Medulla oblongata (tissue), 1 donor: ENCODE results near the gene BSPRY.
"Not testable (repeated sequence)": the region's sequence is repeated elsewhere in the genome, so short reads cannot be mapped to it uniquely, and the experiment has no call there.

Experiments
- DNase-seq: peaks from one replicate; pipeline ENCODE4 v3.0.0-alpha.2; 2015; ENCODE audit errors: extremely low spot score

The BSPRY gene

GRCh38 chr9:113370806-113371325 is 21.5 kb downstream of the BSPRY start:
- no peak for DNase-seq

GRCh38 chr9:113372059-113372458 is 22.7 kb downstream of the BSPRY start:
- DNase-seq = no peak

GRCh38 chr9:113373256-113373655 is 23.9 kb downstream of the BSPRY start:
- DNase-seq = no peak

GRCh38 chr9:113373676-113374392 is 24.5 kb downstream of the BSPRY start:
- no peak for DNase-seq

- DNase-seq = no peak
Observed at GRCh38 chr9:113375057-113376023, 26.0 kb downstream of the BSPRY start.

- peak; percentile 79 for DNase-seq
Observed at GRCh38 chr9:113376634-113377567, 27.6 kb downstream of the BSPRY start, which contains the start of gene HDHD3. TSS of gene HDHD3 (minus strand) at chr9:113376986. CDS start at chr9:113374354, 2,632 bp downstream.

GRCh38 chr9:113379094-113379828 is 29.9 kb downstream of the BSPRY start:
- not testable (repeated sequence) for DNase-seq

GRCh38 chr9:113379829-113380210 is 30.5 kb downstream of the BSPRY start:
- not testable (repeated sequence) for DNase-seq

GRCh38 chr9:113380869-113381378 is 31.6 kb downstream of the BSPRY start:
- no peak for DNase-seq

- not testable (repeated sequence) for DNase-seq
Observed at GRCh38 chr9:113381441-113381840, 32.1 kb downstream of the BSPRY start.

- peak; percentile 13 for DNase-seq
Observed at GRCh38 chr9:113381909-113382411, 32.6 kb downstream of the BSPRY start.

GRCh38 chr9:113386571-113387393 is 37.4 kb downstream of the BSPRY start:
- no peak for DNase-seq

GRCh38 chr9:113387560-113388230 is 38.4 kb downstream of the BSPRY start:
- no peak for DNase-seq

GRCh38 chr9:113388833-113389232 is 39.5 kb downstream of the BSPRY start:
- DNase-seq = no peak

- DNase-seq = no peak
Observed at GRCh38 chr9:113389451-113389850, 40.1 kb downstream of the BSPRY start.

- DNase-seq = no peak
Observed at GRCh38 chr9:113390192-113390960, 41.0 kb downstream of the BSPRY start.

GRCh38 chr9:113391917-113392316 is 42.6 kb downstream of the BSPRY start:
- DNase-seq = no peak

- DNase-seq = peak; percentile 58
Observed at GRCh38 chr9:113393281-113393680, 43.9 kb downstream of the BSPRY start.
